Loucy (cell line): ENCODE measurements around the gene GNB5.

ENCODE experiments used
- CTCF ChIP-seq: fragments of 200-600 bp; sonication (generic); conservative IDR thresholded peaks from 2 replicates; pipeline ENCODE4 v1.5.1; 2014; ENCODE audit warnings: mild to moderate bottlenecking, antibody characterized with exemption, low read length
- EZH2phosphoT487 ChIP-seq: fragments of 200-600 bp; IDR thresholded peaks from 2 replicates; pipeline ENCODE4 v1.6.1; 2018; ENCODE audit warnings: antibody characterized with exemption, mild to moderate bottlenecking, moderate library complexity, borderline replicate concordance

- TF ChIP-seq CTCF (no peak), EZH2phosphoT487 (no peak)
Observed at GRCh38 chr15:52094811-52095584, 96.2 kb downstream of the GNB5 start.
